HPDE6-E6E7 (cell line): ENCODE data around the gene C4orf17.
"Not testable (repeated sequence)": the region's sequence is repeated elsewhere in the genome, so short reads cannot be mapped to it uniquely, and the experiment has no call there.

Experiments used
- DNase-seq: peaks from one replicate; pipeline ENCODE4 v3.0.0; 2011; ENCODE audit warnings: missing footprints; ENCODE audit errors: extremely low spot score

Gene C4orf17

DNA sequence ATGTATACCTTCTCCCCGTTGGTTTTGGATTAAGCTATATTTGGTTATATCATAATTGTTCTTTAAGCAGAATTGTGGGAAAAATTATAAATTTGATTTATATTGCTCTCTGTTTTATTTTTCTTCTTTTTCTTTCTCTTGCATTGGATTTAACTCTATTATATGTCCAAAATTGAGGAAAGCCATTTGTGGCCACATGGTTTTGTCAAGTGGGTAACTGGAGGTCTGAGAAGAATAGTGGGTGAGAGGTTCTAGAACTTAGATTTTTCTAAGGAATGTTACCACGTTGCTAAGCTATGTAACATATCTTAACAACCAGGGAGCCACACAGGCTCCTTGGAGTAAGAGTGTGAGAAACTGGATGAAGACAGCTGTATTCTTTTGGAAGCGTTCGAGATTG is at the start of gene C4orf17:
Gene C4orf17, plus strand, starts transcription at position 301 of the 400 bp plus-strand sequence. CDS start 2,061 bp downstream, outside the sequence.
- no peak for DNase-seq

GRCh38 chr4:99461623-99462401 is 49.0 kb upstream of the C4orf17 start:
- no peak for DNase-seq

GRCh38 chr4:99462875-99463464 is 47.9 kb upstream of the C4orf17 start:
- peak; percentile 69 for DNase-seq

- no peak for DNase-seq
These were observed 47.3 kb upstream of the C4orf17 start for GRCh38 chr4:99463566-99463965.

DNA sequence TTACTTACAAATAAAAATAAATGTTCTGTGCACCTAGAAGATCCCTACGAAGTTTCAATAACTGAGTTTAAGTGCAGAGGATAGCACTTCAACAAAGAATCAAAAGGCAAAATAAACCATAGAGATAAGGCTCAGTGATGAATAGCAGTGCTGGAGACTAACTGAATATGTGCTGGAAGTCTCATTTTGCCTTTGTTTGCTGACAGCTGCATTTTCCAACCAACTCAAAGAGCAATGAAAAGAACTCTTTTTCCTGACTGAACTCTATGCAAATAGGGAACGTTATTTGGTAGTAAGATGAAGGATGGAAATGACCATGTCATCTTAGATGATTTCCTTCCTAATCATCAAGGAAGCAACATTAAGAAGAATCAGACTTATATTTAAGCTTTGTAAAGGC is 42.9 kb upstream of the C4orf17 start:
- no peak for DNase-seq

DNA sequence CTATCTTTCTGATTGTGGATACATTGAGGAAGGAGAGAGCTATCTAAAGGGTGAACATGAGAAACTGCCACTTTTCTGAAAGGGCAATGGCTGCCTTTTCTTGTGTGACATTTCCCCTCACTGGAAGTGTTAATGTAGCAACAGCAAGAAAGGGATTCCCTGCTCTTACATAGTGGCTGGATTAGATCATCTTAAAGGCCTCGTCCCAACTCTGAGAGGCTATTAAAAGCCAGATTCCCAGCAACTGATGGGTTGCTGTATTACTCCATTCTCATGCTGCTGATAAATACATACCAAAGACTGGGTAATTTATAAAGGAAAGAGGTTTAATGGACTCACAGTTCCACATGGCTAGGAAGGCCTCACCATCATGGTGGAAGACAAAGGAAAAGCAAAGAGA is 41.9 kb upstream of the C4orf17 start:
- no peak for DNase-seq

GRCh38 chr4:99471349-99471748 is 39.5 kb upstream of the C4orf17 start:
- DNase-seq, result no peak

GRCh38 chr4:99471896-99472295 is 38.9 kb upstream of the C4orf17 start:
- DNase-seq, result no peak

DNA sequence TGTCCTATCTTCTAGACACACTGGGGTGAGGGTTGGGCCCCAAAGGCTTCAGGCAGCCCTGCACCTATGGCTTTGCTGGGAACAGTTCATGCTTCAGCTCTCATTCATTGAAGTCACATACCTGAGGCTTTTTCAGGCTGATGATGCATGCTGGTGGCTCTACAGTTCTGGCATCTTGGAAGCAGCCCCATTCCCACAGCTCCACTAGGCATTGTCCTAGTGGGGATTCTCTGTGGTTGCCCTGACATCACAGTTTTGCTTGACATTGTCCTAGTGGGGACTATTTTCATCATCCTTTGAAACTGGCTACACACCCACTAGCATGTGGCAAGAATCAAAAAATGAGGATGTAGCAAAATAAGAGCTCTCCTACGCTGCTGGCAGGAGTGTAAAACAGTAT is 37.7 kb upstream of the C4orf17 start:
- DNase-seq, result no peak

DNA sequence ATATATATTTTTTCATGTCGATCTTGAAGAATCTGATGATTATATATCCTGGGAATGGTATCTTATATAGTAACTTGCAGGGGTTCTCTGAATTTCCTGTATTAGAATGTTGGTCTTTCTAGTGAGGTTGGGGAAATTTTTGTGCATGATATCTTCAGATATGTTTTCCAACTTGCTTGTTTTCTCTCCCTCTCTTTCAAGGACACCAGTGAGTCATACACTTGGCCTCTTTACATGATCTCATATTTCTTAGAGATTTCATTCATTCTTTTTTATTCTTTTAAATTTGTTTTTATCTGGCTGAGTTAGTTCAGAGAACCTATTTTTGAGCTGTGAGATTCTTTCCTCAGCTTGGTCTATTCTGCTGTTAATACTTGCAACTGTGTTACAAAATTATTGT is 27.2 kb upstream of the C4orf17 start:
- no peak for DNase-seq

- no peak for DNase-seq
These were observed 25.6 kb upstream of the C4orf17 start for GRCh38 chr4:99485212-99485611.

DNA sequence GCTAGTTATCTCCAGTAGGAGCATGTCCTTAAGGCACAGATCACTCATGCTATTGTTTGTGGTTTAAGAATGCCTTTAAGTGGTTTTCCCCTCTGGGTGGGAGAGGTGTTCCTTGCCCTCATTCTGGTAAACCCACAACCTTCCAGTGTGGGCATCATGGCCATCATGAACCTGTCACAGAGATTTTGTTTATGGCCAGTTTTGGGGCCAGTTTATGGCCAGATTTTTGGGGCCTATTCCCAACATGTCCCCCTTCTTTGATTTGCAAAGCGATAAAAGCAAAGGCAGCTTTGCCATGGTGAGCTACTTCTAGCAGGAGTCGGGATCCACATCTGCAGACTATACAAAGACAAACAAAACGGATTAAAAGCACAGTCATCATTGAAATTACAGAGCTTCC is 24.2 kb upstream of the C4orf17 start:
- not testable (repeated sequence) for DNase-seq

DNA sequence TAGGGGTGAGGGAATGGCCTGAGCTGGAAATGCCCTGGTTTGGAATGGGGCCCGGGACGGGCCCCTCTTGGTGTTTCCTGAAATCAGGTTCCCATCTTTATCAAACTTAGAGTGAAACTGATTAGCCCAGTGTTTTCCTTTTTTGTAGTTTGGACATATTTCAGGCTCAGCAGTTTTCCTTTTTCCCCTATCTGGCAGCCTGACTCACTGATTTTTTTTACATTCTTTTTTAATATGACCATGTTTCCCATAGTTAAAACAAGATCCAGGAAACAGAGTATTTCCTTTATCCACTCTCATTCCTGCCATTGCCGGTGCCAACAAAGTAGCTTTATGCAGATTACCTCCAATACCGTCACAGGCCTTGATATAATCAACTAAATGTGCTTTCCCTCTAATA is 20.5 kb upstream of the C4orf17 start:
- DNase-seq, result no peak

DNA sequence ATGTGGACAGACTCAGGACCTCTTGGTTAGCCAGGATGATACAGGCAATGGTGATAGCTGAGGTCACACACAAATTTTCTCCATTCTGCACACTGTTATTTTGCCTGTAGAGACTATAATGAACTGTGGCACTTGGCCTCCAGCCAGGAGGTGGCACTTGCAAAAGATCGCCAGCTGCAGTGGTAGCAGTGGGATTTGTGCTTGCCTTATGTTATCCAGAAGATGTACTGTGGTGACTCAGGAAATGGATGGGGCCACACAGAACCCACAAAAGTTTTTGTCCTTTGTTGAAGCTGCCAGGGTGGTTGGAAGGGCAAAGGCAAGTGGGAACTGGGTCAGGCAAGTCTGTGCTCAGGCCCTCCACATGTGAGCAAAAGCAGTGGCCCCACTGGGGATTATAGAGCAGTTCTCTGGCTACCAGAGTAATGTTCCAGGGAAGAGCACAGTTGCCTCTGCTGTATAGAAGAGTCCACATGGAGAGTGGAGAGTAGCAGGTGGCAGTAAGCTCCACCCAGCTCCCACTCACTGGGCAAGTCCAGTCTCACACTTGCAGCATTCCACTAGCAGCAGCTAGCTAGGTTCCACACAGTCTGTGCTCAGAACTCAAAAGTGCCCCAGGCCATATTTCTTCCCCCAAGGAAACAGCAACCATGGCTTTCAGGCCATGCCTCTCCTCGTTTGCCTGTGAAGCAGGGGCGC is 5.9 kb upstream of the C4orf17 start:
- no peak for DNase-seq

DNA sequence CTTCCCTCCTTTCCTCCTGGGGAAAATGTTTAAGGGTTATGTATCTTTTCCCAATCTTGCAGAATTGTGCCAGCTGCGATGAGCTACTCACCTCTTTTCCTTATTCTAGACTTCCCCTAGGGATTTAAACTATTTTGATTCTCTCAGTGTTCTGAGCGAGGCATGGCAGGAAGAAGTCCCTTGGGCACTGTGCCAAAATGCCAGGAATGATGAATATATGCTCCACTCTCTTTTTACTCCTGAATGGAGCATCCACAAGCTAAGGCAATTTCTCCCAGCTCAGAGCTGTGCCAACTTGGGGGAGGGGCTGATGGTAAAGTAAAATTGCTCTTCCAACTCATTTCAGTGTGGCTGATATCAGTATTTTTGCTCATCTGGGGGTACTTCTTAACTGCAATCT is 4.0 kb upstream of the C4orf17 start:
- no peak for DNase-seq

DNA sequence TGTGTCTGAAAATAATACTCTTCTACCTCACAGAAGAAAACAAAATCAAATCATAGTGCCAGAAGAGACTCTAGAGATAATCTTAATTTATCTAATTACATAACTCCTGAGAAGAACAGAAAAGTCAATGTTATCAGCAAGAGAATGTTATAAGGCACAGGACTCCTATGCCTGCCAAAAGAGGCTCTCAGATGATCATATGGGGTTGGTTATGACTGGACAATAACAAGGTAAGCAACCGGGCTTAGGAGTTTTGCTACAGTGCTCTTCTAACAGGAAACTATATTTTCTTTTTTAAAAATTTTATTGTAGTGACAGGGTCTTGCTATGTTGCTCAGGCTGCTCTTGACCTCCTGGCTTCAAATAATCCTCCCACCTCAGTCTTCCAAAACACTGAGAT is 3.5 kb upstream of the C4orf17 start:
- no peak for DNase-seq

- peak; percentile 46 for DNase-seq
These were observed 3.1 kb upstream of the C4orf17 start for GRCh38 chr4:99507762-99508161.

GRCh38 chr4:99518601-99519295 is 7.9 kb downstream of the C4orf17 start:
- DNase-seq, result no peak

GRCh38 chr4:99529228-99529627 is 18.4 kb downstream of the C4orf17 start:
- no peak for DNase-seq

GRCh38 chr4:99529956-99530355 is 19.1 kb downstream of the C4orf17 start:
- DNase-seq, result no peak

GRCh38 chr4:99534699-99535098 is 23.9 kb downstream of the C4orf17 start:
- DNase-seq, result not testable (repeated sequence)

GRCh38 chr4:99536271-99536670 is 25.4 kb downstream of the C4orf17 start:
- DNase-seq, result no peak
